ENCODE results near the gene SH3BP4. TPM values are rescaled to one million over a fixed set of nuclear protein-coding genes. Genes with fewer than 3 reads are reported as not detected.
A peak's percentile ranks its signal among the peaks of the same experiment; 100 is the strongest.

The SH3BP4 gene
- polyA plus RNA-seq, 2 of the 4 experiments (the other 2 are of a cell fraction) = 22.6 to 35.7 TPM

- ChIA-PET POLR2A (no interaction called here), CTCF (interaction anchor here (0.6 to 1.3 kb wide), 2 partner anchors 109 to 153 kb away, joined by 3 read pairs; no protein-coding TSS in a partner anchor)
- DNase-seq (ENCODE audit: low read depth in 1 of 2, low spot score in 1 of 2) (no peak), ATAC-seq (no peak), FAIRE-seq (no peak)
- TF ChIP-seq, protein P1, sequence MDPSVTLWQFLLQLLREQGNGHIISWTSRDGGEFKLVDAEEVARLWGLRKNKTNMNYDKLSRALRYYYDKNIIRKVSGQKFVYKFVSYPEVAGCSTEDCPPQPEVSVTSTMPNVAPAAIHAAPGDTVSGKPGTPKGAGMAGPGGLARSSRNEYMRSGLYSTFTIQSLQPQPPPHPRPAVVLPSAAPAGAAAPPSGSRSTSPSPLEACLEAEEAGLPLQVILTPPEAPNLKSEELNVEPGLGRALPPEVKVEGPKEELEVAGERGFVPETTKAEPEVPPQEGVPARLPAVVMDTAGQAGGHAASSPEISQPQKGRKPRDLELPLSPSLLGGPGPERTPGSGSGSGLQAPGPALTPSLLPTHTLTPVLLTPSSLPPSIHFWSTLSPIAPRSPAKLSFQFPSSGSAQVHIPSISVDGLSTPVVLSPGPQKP (IDR thresholded peaks at IDR 0.05; ENCODE audit: low read depth, low read length) = no peak
- no peak for TF ChIP-seq EHF (CRISPR knock-in tag; IDR thresholded peaks at IDR 0.05)
- TF ChIP-seq NPAS2 (CRISPR knock-in tag; IDR thresholded peaks at IDR 0.05; ENCODE audit: borderline replicate concordance) = no peak
- TF ChIP-seq JUNB (IDR thresholded peaks at IDR 0.05) = no peak
- TF ChIP-seq GATA3 (IDR thresholded peaks at IDR 0.05; ENCODE audit: borderline replicate concordance) = no peak
- TF ChIP-seq MYC (IDR thresholded peaks at IDR 0.05; ENCODE audit: borderline replicate concordance, low read length) = no peak
- TF ChIP-seq, protein P2, sequence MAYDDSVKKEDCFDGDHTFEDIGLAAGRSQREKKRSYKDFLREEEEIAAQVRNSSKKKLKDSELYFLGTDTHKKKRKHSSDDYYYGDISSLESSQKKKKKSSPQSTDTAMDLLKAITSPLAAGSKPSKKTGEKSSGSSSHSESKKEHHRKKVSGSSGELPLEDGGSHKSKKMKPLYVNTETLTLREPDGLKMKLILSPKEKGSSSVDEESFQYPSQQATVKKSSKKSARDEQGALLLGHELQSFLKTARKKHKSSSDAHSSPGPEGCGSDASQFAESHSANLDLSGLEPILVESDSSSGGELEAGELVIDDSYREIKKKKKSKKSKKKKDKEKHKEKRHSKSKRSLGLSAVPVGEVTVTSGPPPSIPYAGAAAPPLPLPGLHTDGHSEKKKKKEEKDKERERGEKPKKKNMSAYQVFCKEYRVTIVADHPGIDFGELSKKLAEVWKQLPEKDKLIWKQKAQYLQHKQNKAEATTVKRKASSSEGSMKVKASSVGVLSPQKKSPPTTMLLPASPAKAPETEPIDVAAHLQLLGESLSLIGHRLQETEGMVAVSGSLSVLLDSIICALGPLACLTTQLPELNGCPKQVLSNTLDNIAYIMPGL (CRISPR knock-in tag; IDR thresholded peaks at IDR 0.05; ENCODE audit: borderline replicate concordance) = no peak
- no peak for TF ChIP-seq FOSL2 (IDR thresholded peaks at IDR 0.05)
- no peak for TF ChIP-seq FOSL2 (CRISPR knock-in tag; IDR thresholded peaks at IDR 0.05)
- Histone ChIP-seq H3K27ac (peak overlapping the region in 1 of 2 experiments; percentile 25; a peak in 2 of 6 replicates), H3K4me3 (no peak overlapping the region), H3K4me1 (peaks cover 17% of the 10 kb centered on the region), H3K4me2 (no peak overlapping the region), H3K9me3 (no peaks in the 10 kb centered on the region)
- WGBS (ENCODE audit: missing lambda C conversion rate) = 90% methylated on average over 10 of the region's 10 CpGs
These were observed 81.1 kb downstream of the SH3BP4 start for GRCh38 chr2:235032949-235033348.

DNA sequence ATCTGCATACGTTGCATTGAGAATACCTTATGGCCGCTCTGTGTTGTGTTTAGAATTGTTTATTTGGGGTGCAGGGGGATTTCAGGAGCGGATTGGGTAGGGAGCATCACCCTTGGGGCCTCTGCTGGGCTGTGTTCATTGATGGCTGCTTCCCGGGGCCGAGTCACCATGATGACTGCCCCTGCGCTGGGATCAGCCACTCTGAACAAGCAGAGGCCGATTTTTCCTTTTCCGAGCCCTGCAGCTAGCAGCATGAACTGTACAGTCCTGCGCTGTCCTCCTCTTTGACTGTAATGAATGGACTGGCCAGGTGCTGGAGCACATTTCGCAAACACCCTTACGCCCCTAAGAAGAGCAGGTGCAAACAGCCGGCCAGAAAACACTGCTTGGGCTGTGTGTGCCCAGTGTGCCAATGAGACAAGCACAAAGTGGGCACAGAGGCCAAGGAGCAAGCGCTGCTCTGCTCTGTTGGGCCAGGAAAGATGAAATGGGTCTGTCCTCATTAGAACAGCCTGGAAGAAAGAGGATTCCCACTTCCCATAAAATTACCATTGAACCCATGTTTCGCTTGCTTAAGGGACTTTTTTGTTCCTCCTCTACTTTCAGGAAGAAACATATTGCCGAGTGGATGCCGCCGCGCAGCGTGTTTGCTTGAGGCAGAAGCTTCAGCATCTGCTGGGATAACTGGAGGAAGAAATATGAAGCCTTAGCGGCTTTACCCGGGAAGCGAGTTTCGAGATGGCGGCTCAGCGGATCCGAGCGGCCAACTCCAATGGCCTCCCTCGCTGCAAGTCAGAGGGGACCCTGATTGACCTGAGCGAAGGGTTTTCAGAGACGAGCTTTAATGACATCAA, 82.7 kb downstream of the SH3BP4 start:
- no peak overlapping the region for H3K4me2 ChIP-seq
- DNase-seq (ENCODE audit: low read depth in 1 of 2, low spot score in 1 of 2) (no peak), ATAC-seq (no peak), FAIRE-seq (no peak)
- CTCF ChIA-PET = interaction anchor here (0.6 kb wide), 1 partner anchor 53 kb away, joined by 3 read pairs; no protein-coding TSS in a partner anchor
- H3K4me1 ChIP-seq = peaks cover 2% of the 10 kb centered on the region; the same call in 2 of the 3 replicates
- H3K4me3 ChIP-seq = no peak overlapping the region
- H3K9me3 ChIP-seq = no peaks in the 10 kb centered on the region
- WGBS (ENCODE audit: missing lambda C conversion rate) = 92% methylated on average over 30 of the region's 30 CpGs
- no peak overlapping the region for H3K27ac ChIP-seq
- POLR2A ChIA-PET = no interaction called here
- TF ChIP-seq HEYL (CRISPR knock-in tag; IDR thresholded peaks at IDR 0.05) (no peak), RARB (CRISPR knock-in tag; IDR thresholded peaks at IDR 0.05) (no peak)

DNA sequence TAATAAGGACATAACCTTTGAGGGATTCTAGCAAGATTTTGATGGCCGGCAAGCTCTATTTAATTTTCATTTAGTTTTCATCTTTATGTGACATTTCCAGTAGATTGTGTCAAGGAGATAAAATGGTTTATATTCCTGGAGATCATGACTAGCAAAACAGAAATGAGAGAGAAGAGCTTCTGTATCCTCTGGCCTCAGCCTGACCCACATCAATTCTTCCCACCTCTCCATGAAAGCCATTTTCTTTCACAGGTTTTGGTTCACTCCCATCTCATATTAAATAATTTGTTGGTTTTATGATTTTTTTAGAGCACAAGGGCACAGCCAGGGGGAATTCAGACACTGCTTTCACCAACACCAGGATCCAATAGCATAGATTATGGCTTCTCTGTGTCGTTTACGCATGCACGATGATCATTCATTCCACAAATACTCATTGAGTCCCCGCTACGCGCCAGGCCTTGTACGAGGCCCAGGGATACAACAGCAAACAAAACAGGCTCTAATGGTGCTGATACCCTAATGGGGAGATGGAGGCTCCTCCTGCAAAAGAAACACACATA, 85.9 kb downstream of the SH3BP4 start:
- TF ChIP-seq CHD2 (IDR thresholded peaks at IDR 0.05; ENCODE audit: low read length, partially characterized antibody) (no peak), NR3C1 (IDR thresholded peaks at IDR 0.05) (no peak), TP53 (CRISPR knock-in tag; IDR thresholded peaks at IDR 0.05) (no peak), ESRRA (IDR thresholded peaks at IDR 0.05; ENCODE audit: borderline replicate concordance, low read length) (no peak), ZFP36 (IDR thresholded peaks at IDR 0.05; ENCODE audit: borderline replicate concordance, partially characterized antibody) (no peak), MYC (IDR thresholded peaks at IDR 0.05; ENCODE audit: borderline replicate concordance, low read length) (no peak), JUNB (IDR thresholded peaks at IDR 0.05) (no peak), RAD21 (conservative IDR thresholded peaks at IDR 0.05 in 1 of 2, IDR thresholded peaks at IDR 0.05 in 1 of 2) (no peak), TFCP2L1 (CRISPR knock-in tag; IDR thresholded peaks at IDR 0.05) (no peak), FOSB (CRISPR knock-in tag; IDR thresholded peaks at IDR 0.05) (no peak), PHF8 (IDR thresholded peaks at IDR 0.05; ENCODE audit: borderline replicate concordance, low read depth) (no peak), CBX2 (IDR thresholded peaks at IDR 0.05; ENCODE audit: borderline replicate concordance, low read depth) (no peak)
- TF ChIP-seq, protein P2 (CRISPR knock-in tag; IDR thresholded peaks at IDR 0.05; ENCODE audit: borderline replicate concordance) = no peak
- Histone ChIP-seq H3K4me2 (no peak overlapping the region), H3K27ac (no peak overlapping the region), H3K4me3 (no peak overlapping the region), H3K4me1 (no peaks in the 10 kb centered on the region; the same call in 2 of the 3 replicates), H3K9me3 (no peaks in the 10 kb centered on the region)
- ChIA-PET POLR2A (no interaction called here), CTCF (interaction anchor here (0.7 kb wide), 1 partner anchor 21 kb away, joined by 3 read pairs; no protein-coding TSS in a partner anchor)
- ATAC-seq (no peak), FAIRE-seq (no peak), DNase-seq (ENCODE audit: low read depth in 1 of 2, low spot score in 1 of 2) (no peak)
- 96% methylated on average over 8 of the region's 8 CpGs for WGBS (ENCODE audit: missing lambda C conversion rate)

Measured in A549 (cell line).